GM20000 (cell line): ENCODE results near the gene TRPV6.

Source experiments
- DNase-seq: peaks from one replicate; pipeline ENCODE4 v3.0.0; 2012; ENCODE audit warnings: low spot score
- CTCF ChIP-seq: IDR thresholded peaks from 2 replicates; pipeline ENCODE4 v1.5.1; 2012; ENCODE audit warnings: mild to moderate bottlenecking, control low read depth; ENCODE audit errors: extremely low read depth, missing control alignments

TRPV6 gene

GRCh38 chr7:142892951-142893350 lies 7.4 kb upstream of the TRPV6 start:
- no peak for DNase-seq
- TF ChIP-seq CTCF = no peak

GRCh38 chr7:142891490-142892082 lies 6.0 kb upstream of the TRPV6 start:
- TF ChIP-seq CTCF = no peak
- no peak for DNase-seq

GRCh38 chr7:142890874-142891485 lies 5.4 kb upstream of the TRPV6 start:
- DNase-seq = no peak
- TF ChIP-seq CTCF = no peak

- no peak for TF ChIP-seq CTCF
- no peak for DNase-seq
Observed at GRCh38 chr7:142889816-142890215, 4.3 kb upstream of the TRPV6 start.

- no peak for TF ChIP-seq CTCF
Observed at GRCh38 chr7:142887282-142888015, 1.9 kb upstream of the TRPV6 start.

GRCh38 chr7:142886866-142887265 lies 1.3 kb upstream of the TRPV6 start:
- no peak for TF ChIP-seq CTCF
- no peak for DNase-seq

More at GRCh38 chr7:142887282-142888015, 1.9 kb upstream of the TRPV6 start:
- no peak for DNase-seq

- no peak for TF ChIP-seq CTCF
- DNase-seq = no peak
Observed at GRCh38 chr7:142884286-142884640, 1.3 kb downstream of the TRPV6 start.
